ENCODE measurements around the gene BTN3A1. TPM values are rescaled to one million over a fixed set of nuclear protein-coding genes. Genes with fewer than 3 reads are reported as not detected.
A peak's percentile ranks its signal among the peaks of the same experiment; 100 is the strongest.

BTN3A1 gene
- total and polyA plus RNA-seq, 2 of the 13 experiments (the other 11 are each of a cell fraction or from before 2014, with no cell fraction given) = 13.3 to 14.0 TPM

DNA sequence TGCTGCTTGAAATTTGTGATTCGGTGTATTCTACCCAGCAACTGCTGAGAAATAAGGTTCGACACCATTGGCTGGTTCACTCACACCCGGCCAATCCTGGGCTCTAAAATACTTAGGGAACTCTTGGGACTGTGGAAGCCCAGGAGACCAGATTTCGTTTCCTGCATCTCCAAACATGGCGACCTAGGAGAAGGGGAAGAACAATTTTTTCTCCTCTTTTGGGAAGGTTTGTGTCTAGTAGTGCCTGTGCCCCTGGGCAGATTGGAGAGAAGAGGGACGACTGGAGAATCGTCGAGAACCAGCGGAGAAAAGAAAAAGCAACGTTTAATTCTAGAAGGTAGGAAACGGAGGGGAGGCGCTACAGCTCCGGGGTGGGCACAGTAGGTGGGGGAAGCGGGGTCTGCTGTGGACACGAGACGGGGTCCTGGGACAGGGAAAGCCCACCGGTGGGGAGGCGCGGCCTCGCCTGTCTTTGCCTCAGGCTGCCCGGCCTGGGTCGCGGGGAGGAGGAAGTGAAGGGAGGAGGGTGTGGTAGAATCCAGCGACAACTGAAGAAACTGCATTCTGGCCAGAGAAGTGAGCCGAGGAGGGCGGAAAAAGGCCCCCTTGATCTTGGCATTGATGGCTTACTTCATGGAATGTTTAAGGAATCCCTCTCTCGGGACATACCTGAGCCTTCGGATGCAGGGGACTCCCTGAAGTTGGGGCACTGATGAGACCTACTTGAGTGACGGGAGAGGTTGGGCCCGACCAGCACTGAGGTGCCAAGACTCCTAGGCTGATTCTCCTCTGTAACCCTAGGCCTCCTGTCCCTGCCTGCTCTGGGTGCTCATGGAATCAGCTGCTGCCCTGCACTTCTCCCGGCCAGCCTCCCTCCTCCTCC is 56.0 kb downstream of the BTN3A1 start, which contains the start of gene BTN2A1 (continued):
- no peak for TF ChIP-seq HNRNPH1 (optimal IDR thresholded peaks at IDR 0.05; ENCODE audit: low read depth, low read length)
- TF ChIP-seq, protein P1, sequence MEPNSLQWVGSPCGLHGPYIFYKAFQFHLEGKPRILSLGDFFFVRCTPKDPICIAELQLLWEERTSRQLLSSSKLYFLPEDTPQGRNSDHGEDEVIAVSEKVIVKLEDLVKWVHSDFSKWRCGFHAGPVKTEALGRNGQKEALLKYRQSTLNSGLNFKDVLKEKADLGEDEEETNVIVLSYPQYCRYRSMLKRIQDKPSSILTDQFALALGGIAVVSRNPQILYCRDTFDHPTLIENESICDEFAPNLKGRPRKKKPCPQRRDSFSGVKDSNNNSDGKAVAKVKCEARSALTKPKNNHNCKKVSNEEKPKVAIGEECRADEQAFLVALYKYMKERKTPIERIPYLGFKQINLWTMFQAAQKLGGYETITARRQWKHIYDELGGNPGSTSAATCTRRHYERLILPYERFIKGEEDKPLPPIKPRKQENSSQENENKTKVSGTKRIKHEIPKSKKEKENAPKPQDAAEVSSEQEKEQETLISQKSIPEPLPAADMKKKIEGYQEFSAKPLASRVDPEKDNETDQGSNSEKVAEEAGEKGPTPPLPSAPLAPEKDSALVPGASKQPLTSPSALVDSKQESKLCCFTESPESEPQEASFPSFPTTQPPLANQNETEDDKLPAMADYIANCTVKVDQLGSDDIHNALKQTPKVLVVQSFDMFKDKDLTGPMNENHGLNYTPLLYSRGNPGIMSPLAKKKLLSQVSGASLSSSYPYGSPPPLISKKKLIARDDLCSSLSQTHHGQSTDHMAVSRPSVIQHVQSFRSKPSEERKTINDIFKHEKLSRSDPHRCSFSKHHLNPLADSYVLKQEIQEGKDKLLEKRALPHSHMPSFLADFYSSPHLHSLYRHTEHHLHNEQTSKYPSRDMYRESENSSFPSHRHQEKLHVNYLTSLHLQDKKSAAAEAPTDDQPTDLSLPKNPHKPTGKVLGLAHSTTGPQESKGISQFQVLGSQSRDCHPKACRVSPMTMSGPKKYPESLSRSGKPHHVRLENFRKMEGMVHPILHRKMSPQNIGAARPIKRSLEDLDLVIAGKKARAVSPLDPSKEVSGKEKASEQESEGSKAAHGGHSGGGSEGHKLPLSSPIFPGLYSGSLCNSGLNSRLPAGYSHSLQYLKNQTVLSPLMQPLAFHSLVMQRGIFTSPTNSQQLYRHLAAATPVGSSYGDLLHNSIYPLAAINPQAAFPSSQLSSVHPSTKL (CRISPR knock-in tag; IDR thresholded peaks at IDR 0.05) = no peak
- TF ChIP-seq, protein P2, sequence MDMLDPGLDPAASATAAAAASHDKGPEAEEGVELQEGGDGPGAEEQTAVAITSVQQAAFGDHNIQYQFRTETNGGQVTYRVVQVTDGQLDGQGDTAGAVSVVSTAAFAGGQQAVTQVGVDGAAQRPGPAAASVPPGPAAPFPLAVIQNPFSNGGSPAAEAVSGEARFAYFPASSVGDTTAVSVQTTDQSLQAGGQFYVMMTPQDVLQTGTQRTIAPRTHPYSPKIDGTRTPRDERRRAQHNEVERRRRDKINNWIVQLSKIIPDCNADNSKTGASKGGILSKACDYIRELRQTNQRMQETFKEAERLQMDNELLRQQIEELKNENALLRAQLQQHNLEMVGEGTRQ (IDR thresholded peaks at IDR 0.05; ENCODE audit: low read depth, low read length) = no peak
- TF ChIP-seq, protein P2 (CRISPR knock-in tag; IDR thresholded peaks at IDR 0.05; ENCODE audit: borderline replicate concordance) = no peak
- TF ChIP-seq RBM39 (IDR thresholded peaks at IDR 0.05; ENCODE audit: low read depth, low read length, poor library complexity, severe bottlenecking) = no peak
- TF ChIP-seq MEIS2 (CRISPR knock-in tag; IDR thresholded peaks at IDR 0.05) = no peak
- TF ChIP-seq SP140L (CRISPR knock-in tag; IDR thresholded peaks at IDR 0.05; ENCODE audit: borderline replicate concordance) = no peak
- TF ChIP-seq ZNF12 (CRISPR knock-in tag; IDR thresholded peaks at IDR 0.05) = no peak
- TF ChIP-seq ZNF792 (CRISPR knock-in tag; IDR thresholded peaks at IDR 0.05) = no peak
- TF ChIP-seq KLF11 (CRISPR knock-in tag; IDR thresholded peaks at IDR 0.05) = no peak
- TF ChIP-seq ZNF24 (IDR thresholded peaks at IDR 0.05) = no peak
- TF ChIP-seq ZNF772 (CRISPR knock-in tag; IDR thresholded peaks at IDR 0.05) = no peak
- no peak for TF ChIP-seq HMG20B (CRISPR knock-in tag; conservative IDR thresholded peaks at IDR 0.05)
- no peak for TF ChIP-seq MAFF (IDR thresholded peaks at IDR 0.05; ENCODE audit: low read depth, low read length)
- TF ChIP-seq NBN (conservative IDR thresholded peaks at IDR 0.05) = no peak
- TF ChIP-seq AKAP8 (CRISPR knock-in tag; IDR thresholded peaks at IDR 0.05) = no peak
- TF ChIP-seq SIN3B (IDR thresholded peaks at IDR 0.05; ENCODE audit: low read length) = no peak
- TF ChIP-seq PAF1 (CRISPR knock-in tag; IDR thresholded peaks at IDR 0.05) = no peak
- no peak; the same call in 1 of the 2 replicates for TF ChIP-seq ZNF788 (CRISPR knock-in tag; IDR thresholded peaks at IDR 0.05; ENCODE audit: borderline replicate concordance)
- TF ChIP-seq ZFP82 (CRISPR knock-in tag; IDR thresholded peaks at IDR 0.05; ENCODE audit: borderline replicate concordance) = 0 out of 2 replicates have a peak, but pooled peaks have one; percentile 42
- no peak for TF ChIP-seq EED (CRISPR knock-in tag; IDR thresholded peaks at IDR 0.05)
- no peak for TF ChIP-seq MBNL3 (CRISPR knock-in tag; conservative IDR thresholded peaks at IDR 0.05)
- no peak for TF ChIP-seq ZNF746 (CRISPR knock-in tag; IDR thresholded peaks at IDR 0.05)
- TF ChIP-seq ZNF207 (IDR thresholded peaks at IDR 0.05; ENCODE audit: borderline replicate concordance) = no peak
- TF ChIP-seq, protein P3, sequence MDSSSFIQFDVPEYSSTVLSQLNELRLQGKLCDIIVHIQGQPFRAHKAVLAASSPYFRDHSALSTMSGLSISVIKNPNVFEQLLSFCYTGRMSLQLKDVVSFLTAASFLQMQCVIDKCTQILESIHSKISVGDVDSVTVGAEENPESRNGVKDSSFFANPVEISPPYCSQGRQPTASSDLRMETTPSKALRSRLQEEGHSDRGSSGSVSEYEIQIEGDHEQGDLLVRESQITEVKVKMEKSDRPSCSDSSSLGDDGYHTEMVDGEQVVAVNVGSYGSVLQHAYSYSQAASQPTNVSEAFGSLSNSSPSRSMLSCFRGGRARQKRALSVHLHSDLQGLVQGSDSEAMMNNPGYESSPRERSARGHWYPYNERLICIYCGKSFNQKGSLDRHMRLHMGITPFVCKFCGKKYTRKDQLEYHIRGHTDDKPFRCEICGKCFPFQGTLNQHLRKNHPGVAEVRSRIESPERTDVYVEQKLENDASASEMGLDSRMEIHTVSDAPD (CRISPR knock-in tag; IDR thresholded peaks at IDR 0.05) = 0 out of 2 replicates have a peak, but pooled peaks have one; percentile 31
